Measurements from ENCODE around the gene UBXN4.

UBXN4 gene

GRCh38 chr2:135800513-135801460 lies 59.1 kb downstream of the UBXN4 start:
- in situ Hi-C loops (cut with MboI; ENCODE audit: low sequenced_read_pairs) = loop anchor here (25.0 kb wide), 1 partner anchor 813 kb away; no protein-coding TSS in a partner anchor

DNA sequence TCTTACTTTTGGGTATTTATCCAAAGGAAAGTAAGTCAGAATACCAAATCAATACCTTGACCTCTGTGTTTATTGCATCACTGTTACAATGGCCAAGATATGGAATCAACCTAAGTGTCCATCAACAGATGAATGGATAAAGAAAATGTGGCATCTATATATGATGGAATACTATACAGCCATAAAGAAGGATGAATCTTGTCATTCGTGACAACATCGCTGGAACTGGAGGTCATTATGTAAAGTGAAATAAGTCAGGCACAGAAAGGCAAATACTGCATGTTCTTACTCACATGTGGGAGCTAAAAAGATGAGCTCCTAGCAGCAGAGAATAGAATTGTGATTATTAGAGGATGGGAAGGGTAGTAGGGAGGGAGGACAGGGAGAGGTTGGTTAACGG lies 60.7 kb downstream of the UBXN4 start:
- in situ Hi-C loops (cut with MboI; ENCODE audit: low sequenced_read_pairs) = loop anchor here (25.0 kb wide), 1 partner anchor 815 kb away; no protein-coding TSS in a partner anchor

DNA sequence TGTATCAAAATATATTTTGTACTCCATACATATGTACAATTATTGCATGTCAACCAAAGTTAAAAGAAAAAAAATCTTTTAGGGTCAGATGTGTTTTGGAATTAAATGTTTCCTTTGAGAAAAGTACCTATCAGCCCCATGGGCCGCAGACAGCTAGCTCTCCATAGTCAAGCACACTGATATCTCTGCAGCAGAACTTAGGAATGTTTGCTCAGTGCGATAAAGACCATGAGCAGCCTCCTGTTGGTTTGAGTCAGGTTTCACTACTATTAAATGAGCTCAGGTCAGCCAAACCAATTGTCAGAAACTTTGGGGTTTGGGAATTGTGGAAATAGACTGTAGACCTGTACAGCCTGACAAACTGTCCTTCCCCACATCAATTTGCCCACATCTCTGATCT lies 61.6 kb downstream of the UBXN4 start:
- in situ Hi-C loops (cut with MboI; ENCODE audit: low sequenced_read_pairs) = loop anchor here (25.0 kb wide), 1 partner anchor 816 kb away; no protein-coding TSS in a partner anchor

DNA sequence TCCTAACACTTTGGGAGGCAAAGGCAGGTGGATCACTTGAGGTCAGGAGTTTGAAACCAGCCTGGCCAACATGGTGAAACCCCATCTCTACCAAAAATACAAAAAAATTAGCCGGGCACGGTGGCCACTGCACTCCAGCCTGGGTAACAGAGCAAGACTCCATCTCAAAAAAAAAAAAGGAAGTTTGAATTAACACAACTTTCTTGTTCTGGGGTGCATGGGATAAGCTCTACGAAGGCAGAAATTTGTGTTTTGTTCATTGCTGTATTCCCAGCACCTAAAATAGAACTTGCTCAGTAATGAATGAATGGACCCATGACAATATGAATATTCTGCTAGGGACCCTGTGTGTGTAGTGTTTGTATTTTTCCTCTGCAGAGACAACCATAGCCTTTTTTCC lies 66.2 kb downstream of the UBXN4 start:
- in situ Hi-C loops (cut with MboI; ENCODE audit: low sequenced_read_pairs) = loop anchor here (25.0 kb wide), 1 partner anchor 821 kb away; no protein-coding TSS in a partner anchor

- in situ Hi-C loops (cut with MboI; ENCODE audit: low sequenced_read_pairs) = loop anchor here (25.0 kb wide), 1 partner anchor 826 kb away; no protein-coding TSS in a partner anchor
Measured at GRCh38 chr2:135812907-135813511, 71.4 kb downstream of the UBXN4 start.

- in situ Hi-C loops (cut with MboI; ENCODE audit: low sequenced_read_pairs) = loop anchor here (25.0 kb wide), 1 partner anchor 828 kb away; no protein-coding TSS in a partner anchor
Measured at GRCh38 chr2:135815269-135815668, 73.6 kb downstream of the UBXN4 start.

DNA sequence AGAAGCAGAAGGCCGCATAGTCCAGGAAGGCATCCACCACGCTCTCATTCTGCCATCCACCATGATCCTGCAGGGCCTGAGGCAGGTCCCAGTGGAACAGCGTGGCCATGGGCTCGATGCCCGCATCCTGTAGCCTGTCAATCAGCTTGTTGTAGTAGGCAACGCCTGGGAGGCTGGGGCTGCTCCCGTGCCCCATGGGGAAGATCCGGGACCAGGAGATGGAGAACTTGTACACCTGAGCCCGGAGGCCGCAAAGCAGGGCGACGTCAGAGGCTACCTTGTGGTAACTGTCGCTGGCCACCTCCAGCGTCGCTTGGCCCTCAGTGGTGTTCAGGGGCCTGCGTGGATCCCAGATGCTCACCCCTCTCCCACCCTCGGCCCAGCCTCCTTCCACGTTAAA lies 75.8 kb downstream of the UBXN4 start:
- in situ Hi-C loops (cut with MboI; ENCODE audit: low sequenced_read_pairs) = loop anchor here (25.0 kb wide), 1 partner anchor 830 kb away; no protein-coding TSS in a partner anchor

GRCh38 chr2:135817951-135818350 lies 76.3 kb downstream of the UBXN4 start:
- in situ Hi-C loops (cut with MboI; ENCODE audit: low sequenced_read_pairs) = loop anchor here (25.0 kb wide), 1 partner anchor 831 kb away; no protein-coding TSS in a partner anchor

DNA sequence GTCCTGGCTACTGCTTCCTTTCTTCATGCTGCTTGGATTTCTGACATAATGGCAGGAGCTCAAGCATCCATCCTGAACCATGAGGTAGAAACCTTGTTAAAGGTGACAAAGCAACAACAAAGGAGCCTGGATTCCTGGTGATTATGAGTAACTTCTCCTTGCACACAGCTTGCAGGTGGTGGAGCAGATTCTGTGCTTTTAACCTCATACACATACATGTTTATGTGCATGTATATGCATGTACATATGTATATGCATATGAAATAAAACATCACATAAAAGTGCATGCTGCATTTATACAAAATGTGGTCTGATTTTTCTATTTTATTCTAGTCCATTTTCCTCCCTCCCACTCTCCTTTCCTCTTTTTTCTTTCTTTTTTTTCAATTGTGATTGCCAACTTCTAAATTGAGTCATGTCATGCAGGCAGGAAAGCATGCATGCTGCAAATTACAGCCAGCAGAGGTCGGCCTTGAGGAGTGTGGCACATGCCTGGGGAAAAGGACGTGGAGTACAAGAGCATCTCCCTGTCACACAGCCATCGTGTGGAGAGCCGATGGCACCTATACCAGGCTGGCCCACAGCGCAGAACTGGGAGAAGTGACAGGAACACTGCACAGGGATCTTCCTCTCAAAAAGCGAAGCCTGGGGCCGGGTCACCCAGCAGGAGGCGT lies 77.4 kb downstream of the UBXN4 start:
- in situ Hi-C loops (cut with MboI; ENCODE audit: low sequenced_read_pairs) = loop anchor here (25.0 kb wide), 1 partner anchor 832 kb away; no protein-coding TSS in a partner anchor

- in situ Hi-C loops (cut with MboI; ENCODE audit: low sequenced_read_pairs) = loop anchor here (25.0 kb wide), 1 partner anchor 833 kb away; no protein-coding TSS in a partner anchor
Measured at GRCh38 chr2:135820003-135820618, 78.5 kb downstream of the UBXN4 start.

GRCh38 chr2:135821190-135821589 lies 79.5 kb downstream of the UBXN4 start:
- in situ Hi-C loops (cut with MboI; ENCODE audit: low sequenced_read_pairs) = loop anchor here (25.0 kb wide), 1 partner anchor 834 kb away; no protein-coding TSS in a partner anchor

- in situ Hi-C loops (cut with MboI; ENCODE audit: low sequenced_read_pairs) = loop anchor here (25.0 kb wide), 1 partner anchor 836 kb away; no protein-coding TSS in a partner anchor
Measured at GRCh38 chr2:135822855-135823254, 81.2 kb downstream of the UBXN4 start.

GRCh38 chr2:135825131-135825530 lies 83.5 kb downstream of the UBXN4 start:
- in situ Hi-C loops (cut with MboI; ENCODE audit: low sequenced_read_pairs) = no loop called here

GRCh38 chr2:135825550-135826176 lies 84.0 kb downstream of the UBXN4 start:
- in situ Hi-C loops (cut with MboI; ENCODE audit: low sequenced_read_pairs) = no loop called here

GRCh38 chr2:135826544-135826943 lies 84.9 kb downstream of the UBXN4 start:
- in situ Hi-C loops (cut with MboI; ENCODE audit: low sequenced_read_pairs) = no loop called here

- in situ Hi-C loops (cut with MboI; ENCODE audit: low sequenced_read_pairs) = no loop called here
Measured at GRCh38 chr2:135829378-135830135, 87.9 kb downstream of the UBXN4 start.

DNA sequence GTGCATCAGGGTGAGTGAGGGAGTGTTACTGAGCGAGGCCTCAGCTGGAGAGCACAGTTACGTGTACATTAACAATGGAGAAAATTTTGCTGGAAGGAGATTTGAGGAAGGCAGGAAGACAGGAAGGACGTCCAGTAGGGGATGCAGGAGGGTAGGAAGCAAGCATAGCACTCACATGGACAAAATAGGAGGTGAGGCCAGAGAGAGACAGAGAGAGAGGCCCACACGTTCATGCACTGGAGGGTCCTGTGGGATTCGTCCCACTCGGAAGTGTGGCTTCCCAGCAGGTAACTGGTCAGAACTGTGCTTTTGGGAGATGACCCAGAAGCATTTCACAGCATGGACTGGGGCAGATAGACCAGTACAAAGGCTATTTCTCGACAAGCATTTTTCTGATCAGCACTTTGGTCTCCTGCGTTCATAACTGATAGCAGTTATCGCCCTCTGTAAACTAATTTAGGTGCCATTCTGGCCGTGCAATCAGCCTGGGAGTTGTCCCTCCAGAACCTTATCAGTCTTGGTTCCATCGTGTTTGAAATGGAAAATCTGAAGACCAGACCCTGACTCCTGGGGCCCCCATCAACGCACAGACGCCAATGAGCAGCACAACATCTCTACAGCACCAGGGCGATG lies 89.6 kb downstream of the UBXN4 start:
- in situ Hi-C loops (cut with MboI; ENCODE audit: low sequenced_read_pairs) = no loop called here

DNA sequence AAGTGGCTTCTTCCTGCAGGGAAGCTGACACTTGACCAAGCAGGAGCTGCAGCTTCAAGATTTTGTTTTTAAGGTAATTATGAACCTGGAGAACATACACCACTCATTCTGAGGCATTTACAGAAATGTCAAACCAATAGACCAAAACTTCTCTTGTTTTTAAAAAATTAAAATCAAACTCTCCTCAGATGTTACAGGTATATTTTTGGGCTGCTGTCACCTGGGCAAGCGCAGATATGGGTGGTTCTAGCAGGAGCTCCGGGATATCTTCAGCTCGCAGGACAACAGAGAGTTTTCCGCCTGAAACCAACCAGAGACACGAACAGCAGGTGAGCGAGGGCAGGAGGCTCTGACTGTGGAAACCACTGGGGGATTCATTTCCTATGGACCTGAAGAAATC lies 91.2 kb downstream of the UBXN4 start:
- in situ Hi-C loops (cut with MboI; ENCODE audit: low sequenced_read_pairs) = no loop called here

Measured in HL-60/S4 (cell line).